Tibial artery (tissue), 4 donors: ENCODE results near the gene DUS4L.

Source experiments
- DNase-seq, 2 donors: peaks; one replicate each; pipeline ENCODE4 v3.0.0-alpha.2; 2019
- H3K27ac ChIP-seq, 2 donors: fragments of 200-600 bp; sonication (generic) in 1 of 2; 1 replicate in 1 of 2; 2 replicates in 1 of 2; pipeline ENCODE4 v1.5.1; 2018 to 2019; ENCODE audit warnings: mild to moderate bottlenecking in 1 of 2
- H3K27me3 ChIP-seq, 2 donors: fragments of 200-600 bp; sonication (generic) in 1 of 2; one replicate each; pipeline versions ENCODE4 v1.5.1 to v1.6.0; 2016 to 2019
- H3K36me3 ChIP-seq, 3 donors: fragments of 200-600 bp; sonication (generic) in 2 of 3; one replicate each; pipeline ENCODE4 v1.5.1; 2016 to 2019; ENCODE audit warnings: mild to moderate bottlenecking in 2 of 3
- H3K4me1 ChIP-seq, 4 donors: fragments of 200-600 bp; sonication (generic) in 2 of 4; 1 replicate in 3 of 4; 2 replicates in 1 of 4; pipeline ENCODE4 v1.5.1; 2016 to 2019
- H3K4me3 ChIP-seq, 2 donors: fragments of 200-600 bp; sonication (generic) in 1 of 2; 1 replicate in 1 of 2; 2 replicates in 1 of 2; pipeline ENCODE4 v1.5.1; 2018 to 2019; ENCODE audit warnings: mild to moderate bottlenecking in 2 of 2
- H3K9me3 ChIP-seq, 3 donors: fragments of 200-600 bp; sonication (generic) in 1 of 3; one replicate each; pipeline ENCODE4 v1.5.1; 2016 to 2019
- CTCF ChIP-seq, 2 experiments: fragments of 200-600 bp in 1 of 2; fragments of 450-650 bp in 1 of 2; IDR thresholded peaks; one replicate each; pipeline ENCODE4 v1.5.1; 2017 to 2019; ENCODE audit warnings: antibody characterized with exemption in 2 of 2, mild to moderate bottlenecking in 1 of 2, moderate library complexity in 1 of 2
- intact Hi-C: fragments of 100-400 bp; cut with DNase I; formaldehyde crosslinking; loops from one replicate; pipeline ENCODE4 v1.15.0; 2023; ENCODE audit warnings: low total_unique reads

The DUS4L gene

GRCh38 chr7:107597953-107598352, 34.2 kb downstream of the DUS4L start:
- peaks cover 11 to 39% (median 28%) of the 10 kb centered on the region in 3 donors for H3K36me3 ChIP-seq
- no peak overlapping the region for H3K27ac ChIP-seq
- H3K27me3 ChIP-seq, result no peaks in the 10 kb centered on the region

GRCh38 chr7:107599262-107599661, 35.5 kb downstream of the DUS4L start:
- Histone ChIP-seq H3K27ac (no peak overlapping the region), H3K9me3 (no peaks in the 10 kb centered on the region), H3K36me3 (peaks cover 11 to 40% (median 36%) of the 10 kb centered on the region in 3 donors), H3K4me3 (no peak overlapping the region), H3K4me1 (peaks cover 0 to 42% (median 19%) of the 10 kb centered on the region in 4 donors), H3K27me3 (no peaks in the 10 kb centered on the region)
- DNase-seq, result no peak
- intact Hi-C loops, result no loop called here
- TF ChIP-seq CTCF (IDR thresholded peaks at IDR 0.05), result no peak

More at GRCh38 chr7:107597953-107598352, 34.2 kb downstream of the DUS4L start:
- Histone ChIP-seq H3K4me3 (no peak overlapping the region), H3K9me3 (no peaks in the 10 kb centered on the region), H3K4me1 (peaks cover 0 to 55% (median 21%) of the 10 kb centered on the region in 4 donors)
- no peak for DNase-seq
- intact Hi-C loops, result no loop called here
- TF ChIP-seq CTCF (IDR thresholded peaks at IDR 0.05), result no peak

- H3K27me3 ChIP-seq, result no peaks in the 10 kb centered on the region
- H3K4me3 ChIP-seq, result no peak overlapping the region
- TF ChIP-seq CTCF (IDR thresholded peaks at IDR 0.05), result no peak
- intact Hi-C loops, result no loop called here
- H3K9me3 ChIP-seq, result no peaks in the 10 kb centered on the region
- H3K4me1 ChIP-seq, result peaks cover 0 to 28% (median 5%) of the 10 kb centered on the region in 4 donors
- DNase-seq, result no peak
- H3K36me3 ChIP-seq, result peaks cover 11 to 44% (median 26%) of the 10 kb centered on the region in 3 donors
- H3K27ac ChIP-seq, result no peak overlapping the region
Observed at GRCh38 chr7:107600816-107601215, 37.0 kb downstream of the DUS4L start.

- H3K9me3 ChIP-seq, result no peaks in the 10 kb centered on the region
- TF ChIP-seq CTCF (IDR thresholded peaks at IDR 0.05), result no peak
- intact Hi-C loops, result no loop called here
Observed at GRCh38 chr7:107605218-107605815, 41.5 kb downstream of the DUS4L start.

GRCh38 chr7:107606303-107606702, 42.5 kb downstream of the DUS4L start:
- intact Hi-C loops, result no loop called here
- Histone ChIP-seq H3K4me1 (peaks cover 0 to 23% (median 3%) of the 10 kb centered on the region in 4 donors), H3K27ac (no peak overlapping the region), H3K4me3 (no peak overlapping the region), H3K27me3 (no peaks in the 10 kb centered on the region), H3K36me3 (peaks cover 4 to 31% (median 11%) of the 10 kb centered on the region in 3 donors), H3K9me3 (no peaks in the 10 kb centered on the region)
- no peak for TF ChIP-seq CTCF (IDR thresholded peaks at IDR 0.05)
- no peak for DNase-seq

More at GRCh38 chr7:107605218-107605815, 41.5 kb downstream of the DUS4L start:
- H3K4me3 ChIP-seq, result no peak overlapping the region
- peaks cover 11 to 39% (median 21%) of the 10 kb centered on the region in 3 donors for H3K36me3 ChIP-seq
- no peak overlapping the region for H3K27ac ChIP-seq
- H3K27me3 ChIP-seq, result no peaks in the 10 kb centered on the region
- peaks cover 0 to 28% (median 3%) of the 10 kb centered on the region in 4 donors for H3K4me1 ChIP-seq
- DNase-seq, result no peak
